Gastrocnemius medialis (tissue), 4 donors: ENCODE results near the gene HABP4. TPM values are rescaled to one million over a fixed set of nuclear protein-coding genes. Genes with fewer than 3 reads are reported as not detected.

Experiments used
- ATAC-seq, 2 donors: fragments of 150-250 bp; one replicate each; pipeline ENCODE4 v1.9.1; 2016
- DNase-seq, 2 donors: peaks; one replicate each; pipeline ENCODE4 v3.0.0-alpha.2; 2019
- H3K27ac ChIP-seq, 4 donors: fragments of 200-600 bp; sonication (generic); 1 replicate in 1 of 4; 2 replicates in 3 of 4; pipeline ENCODE4 v1.5.1; 2016 to 2018; ENCODE audit warnings: mild to moderate bottlenecking in 2 of 4, moderate library complexity in 1 of 4
- H3K27me3 ChIP-seq, 3 donors: fragments of 200-600 bp; sonication (generic) in 2 of 3; 1 replicate in 1 of 3; 2 replicates in 2 of 3; pipeline versions ENCODE4 v1.5.1 to v1.6.0; 2016 to 2019; ENCODE audit warnings: mild to moderate bottlenecking in 1 of 3, moderate library complexity in 1 of 3
- H3K36me3 ChIP-seq, 2 donors: fragments of 200-600 bp; sonication (generic) in 1 of 2; one replicate each; pipeline ENCODE4 v1.5.1; 2017 to 2018
- H3K4me1 ChIP-seq, 2 donors: fragments of 200-600 bp; sonication (generic) in 1 of 2; one replicate each; pipeline ENCODE4 v1.5.1; 2016 to 2017; ENCODE audit warnings: mild to moderate bottlenecking in 2 of 2
- H3K4me3 ChIP-seq, 4 donors: fragments of 200-600 bp; sonication (generic) in 3 of 4; 1 replicate in 1 of 4; 2 replicates in 3 of 4; pipeline ENCODE4 v1.5.1; 2016 to 2019; ENCODE audit warnings: mild to moderate bottlenecking in 2 of 4
- H3K9me3 ChIP-seq, 3 donors: fragments of 200-600 bp; sonication (generic) in 2 of 3; 1 replicate in 1 of 3; 2 replicates in 2 of 3; pipeline ENCODE4 v1.5.1; 2016 to 2019
- CTCF ChIP-seq, 5 experiments: fragments of 450-650 bp in 3 of 5; fragments of 200-600 bp in 2 of 5; sonication (generic) in 2 of 5; IDR thresholded peaks in 4 of 5; conservative IDR thresholded peaks in 1 of 5; 1 replicate in 4 of 5; 2 replicates in 1 of 5; pipeline ENCODE4 v1.5.1; 2016 to 2019; ENCODE audit warnings: antibody characterized with exemption in 5 of 5, mild to moderate bottlenecking in 3 of 5, moderate library complexity in 3 of 5
- POLR2A ChIP-seq, 2 donors: fragments of 450-650 bp; IDR thresholded peaks; one replicate each; pipeline ENCODE4 v1.6.1; 2017; ENCODE audit warnings: antibody characterized with exemption in 2 of 2, mild to moderate bottlenecking in 2 of 2, moderate library complexity in 2 of 2
- in situ Hi-C, 4 donors: fragments of 200-750 bp; cut with MboI; loops; one replicate each; pipeline versions ENCODE4 v1.15.0 to v1.8.0; 2017; ENCODE audit warnings: low sequenced_read_pairs in 4 of 4
- intact Hi-C: fragments of 100-400 bp; cut with DNase I; formaldehyde crosslinking; loops from one replicate; pipeline ENCODE4 v1.15.1; 2023; ENCODE audit warnings: low total_unique reads
- total RNA-seq, 4 donors: library from RNA; depleted of rRNA; stranded (reverse); fragments of >200 nt; gene quantifications; one replicate each; pipeline versions ENCODE4 v1.1.0 to v1.2.3, GENCODE V29; 2016

Gene HABP4
- total RNA-seq, 4 donors from 2014 or later = 6.2 to 19.3 (median 12.3) TPM

GRCh38 chr9:96467784-96468183 lies 17.8 kb downstream of the HABP4 start:
- H3K36me3 ChIP-seq = peaks cover 0 to 43% of the 10 kb centered on the region in 2 donors
- no peaks in the 10 kb centered on the region for H3K27me3 ChIP-seq
- no peak overlapping the region for H3K4me3 ChIP-seq
- TF ChIP-seq CTCF (IDR thresholded peaks at IDR 0.05 in 4 of 5, conservative IDR thresholded peaks at IDR 0.05 in 1 of 5) (no peak), POLR2A (IDR thresholded peaks at IDR 0.05) (no peak)
- intact Hi-C loops (no loop called here), in situ Hi-C loops (no loop called here)
- peaks cover 0 to 5% of the 10 kb centered on the region in 2 donors for H3K4me1 ChIP-seq
- no peaks in the 10 kb centered on the region for H3K9me3 ChIP-seq
- DNase-seq = no peak
- no peak overlapping the region for H3K27ac ChIP-seq
- ATAC-seq = no peak

- Histone ChIP-seq H3K4me1 (no peaks in the 10 kb centered on the region), H3K36me3 (peaks cover 0 to 31% of the 10 kb centered on the region in 2 donors), H3K27me3 (no peaks in the 10 kb centered on the region), H3K9me3 (no peaks in the 10 kb centered on the region), H3K4me3 (no peak overlapping the region), H3K27ac (no peak overlapping the region)
- no peak for DNase-seq
- in situ Hi-C loops = loop anchor here in 1 of 4 donors (10.0 kb wide), 1 partner anchor 69 kb away; no protein-coding TSS in a partner anchor
- TF ChIP-seq CTCF (IDR thresholded peaks at IDR 0.05 in 4 of 5, conservative IDR thresholded peaks at IDR 0.05 in 1 of 5) (no peak), POLR2A (IDR thresholded peaks at IDR 0.05) (no peak)
- intact Hi-C loops = no loop called here
- no peak for ATAC-seq
Measured at GRCh38 chr9:96476013-96476412, 26.0 kb downstream of the HABP4 start.

GRCh38 chr9:96476591-96476990 lies 26.6 kb downstream of the HABP4 start:
- no peaks in the 10 kb centered on the region for H3K4me1 ChIP-seq
- no peak for TF ChIP-seq CTCF (IDR thresholded peaks at IDR 0.05 in 4 of 5, conservative IDR thresholded peaks at IDR 0.05 in 1 of 5)
- TF ChIP-seq POLR2A (IDR thresholded peaks at IDR 0.05) = no peak
- no peak for ATAC-seq
- H3K4me3 ChIP-seq = no peak overlapping the region
- H3K9me3 ChIP-seq = no peaks in the 10 kb centered on the region
- no peaks in the 10 kb centered on the region for H3K27me3 ChIP-seq
- intact Hi-C loops (no loop called here), in situ Hi-C loops (loop anchor here in 1 of 4 donors (10.0 kb wide), 1 partner anchor 68 kb away; no protein-coding TSS in a partner anchor)
- H3K27ac ChIP-seq = no peak overlapping the region
- peaks cover 0 to 25% of the 10 kb centered on the region in 2 donors for H3K36me3 ChIP-seq
- DNase-seq = no peak

GRCh38 chr9:96478829-96479371 lies 28.9 kb downstream of the HABP4 start:
- H3K27ac ChIP-seq = no peak overlapping the region
- H3K9me3 ChIP-seq = no peaks in the 10 kb centered on the region
- TF ChIP-seq CTCF (IDR thresholded peaks at IDR 0.05 in 4 of 5, conservative IDR thresholded peaks at IDR 0.05 in 1 of 5) = no peak
- TF ChIP-seq POLR2A (IDR thresholded peaks at IDR 0.05) = no peak
- intact Hi-C loops (no loop called here), in situ Hi-C loops (loop anchor here in 1 of 4 donors (10.0 kb wide), 1 partner anchor 66 kb away; no protein-coding TSS in a partner anchor)
- DNase-seq (no peak), ATAC-seq (no peak)
- no peak overlapping the region for H3K4me3 ChIP-seq
- H3K4me1 ChIP-seq = no peaks in the 10 kb centered on the region
- H3K36me3 ChIP-seq = peaks cover 0 to 5% of the 10 kb centered on the region in 2 donors
- H3K27me3 ChIP-seq = no peaks in the 10 kb centered on the region

GRCh38 chr9:96480736-96481135 lies 30.8 kb downstream of the HABP4 start:
- Histone ChIP-seq H3K27ac (no peak overlapping the region), H3K36me3 (no peaks in the 10 kb centered on the region), H3K9me3 (no peaks in the 10 kb centered on the region), H3K4me1 (peaks cover 0 to under 1% of the 10 kb centered on the region in 2 donors), H3K4me3 (no peak overlapping the region), H3K27me3 (no peaks in the 10 kb centered on the region)
- intact Hi-C loops = no loop called here
- in situ Hi-C loops = no loop called here
- TF ChIP-seq POLR2A (IDR thresholded peaks at IDR 0.05) (no peak), CTCF (IDR thresholded peaks at IDR 0.05 in 4 of 5, conservative IDR thresholded peaks at IDR 0.05 in 1 of 5) (no peak)
- DNase-seq (no peak), ATAC-seq (no peak)
